Transverse colon (tissue), 4 donors: ENCODE measurements around the gene SOHLH2. TPM values are rescaled to one million over a fixed set of nuclear protein-coding genes. Genes with fewer than 3 reads are reported as not detected.

ENCODE experiments used
- DNase-seq: peaks from one replicate; pipeline ENCODE4 v3.0.0-alpha.2; 2019
- H3K27ac ChIP-seq, 4 donors: fragments of 200-600 bp; sonication (generic); 2 replicates each; pipeline ENCODE4 v1.5.1; 2016 to 2018; ENCODE audit warnings: inconsistent platforms in 4 of 4
- H3K27me3 ChIP-seq: fragments of 200-600 bp; sonication (generic); 2 replicates; pipeline ENCODE4 v1.5.1; 2017; ENCODE audit warnings: inconsistent platforms
- H3K36me3 ChIP-seq, 4 donors: fragments of 200-600 bp; sonication (generic); 2 replicates each; pipeline ENCODE4 v1.5.1; 2017 to 2019; ENCODE audit warnings: inconsistent platforms in 4 of 4
- H3K4me1 ChIP-seq, 4 donors: fragments of 200-600 bp; sonication (generic); 2 replicates each; pipeline ENCODE4 v1.5.1; 2017 to 2020; ENCODE audit warnings: inconsistent platforms in 4 of 4
- H3K4me3 ChIP-seq, 4 donors: fragments of 200-600 bp; sonication (generic); 1 replicate in 1 of 4; 2 replicates in 3 of 4; pipeline versions ENCODE4 v1.5.1 to v1.6.1; 2017 to 2019; ENCODE audit warnings: inconsistent platforms in 4 of 4
- H3K9me3 ChIP-seq, 2 donors: fragments of 200-600 bp; sonication (generic); 2 replicates each; pipeline ENCODE4 v1.5.1; 2017 to 2019; ENCODE audit warnings: inconsistent platforms in 2 of 2
- CTCF ChIP-seq, 5 experiments: fragments of 200-600 bp in 3 of 5; fragments of 450-650 bp in 2 of 5; sonication (generic) in 3 of 5; IDR thresholded peaks; 1 replicate in 2 of 5; 2 replicates in 3 of 5; pipeline ENCODE4 v1.5.1; 2016 to 2017; ENCODE audit warnings: antibody characterized with exemption in 5 of 5, inconsistent platforms in 3 of 5, mild to moderate bottlenecking in 2 of 5, moderate library complexity in 1 of 5
- EP300 ChIP-seq: sonication (generic); formaldehyde crosslinking; IDR thresholded peaks from one replicate; pipeline ENCODE4 v1.6.1; 2017; ENCODE audit warnings: antibody characterized with exemption, low read depth
- POLR2A ChIP-seq: fragments of 450-650 bp; IDR thresholded peaks from one replicate; pipeline ENCODE4 v1.6.1; 2016; ENCODE audit warnings: antibody characterized with exemption, mild to moderate bottlenecking, moderate library complexity
- POLR2AphosphoS5 ChIP-seq, 3 donors: sonication (generic); formaldehyde crosslinking; IDR thresholded peaks; one replicate each; pipeline ENCODE4 v1.6.1; 2016; ENCODE audit warnings: antibody characterized with exemption in 3 of 3
- WGBS, 2 donors: methylation state at CpG; one replicate each; pipeline ENCODE4 v1.1.5; 2018; ENCODE audit warnings: low coverage in 1 of 2; 5-methylcytosine and 5-hydroxymethylcytosine counted together
- in situ Hi-C, 4 donors: fragments of 200-750 bp; cut with MboI; loops; one replicate each; pipeline versions ENCODE4 v1.15.0 to v1.15.1; 2017; ENCODE audit warnings: low sequenced_read_pairs in 3 of 4, low pct_ligation_motif_present in 1 of 4, low pct_unique_long_range_greater_than_20kb in 1 of 4
- intact Hi-C: fragments of 100-400 bp; cut with DNase I; formaldehyde crosslinking; loops from one replicate; pipeline ENCODE4 v1.15.1; 2023; ENCODE audit warnings: low total_unique reads
- total RNA-seq, 4 donors: library from RNA; depleted of rRNA; stranded (reverse); fragments of >200 nt; gene quantifications; one replicate each; pipeline ENCODE4 v1.1.0, GENCODE V29; 2016

The SOHLH2 gene
- total RNA-seq, 4 donors from 2014 or later, result 0.27 TPM; not detected in 3

- TF ChIP-seq EP300 (no peak), POLR2AphosphoS5 (IDR thresholded peaks at IDR 0.05) (no peak)
- Histone ChIP-seq H3K4me1 (no peaks in the 10 kb centered on the region), H3K4me3 (no peak overlapping the region), H3K9me3 (no peaks in the 10 kb centered on the region), H3K36me3 (no peaks in the 10 kb centered on the region), H3K27me3 (no peaks in the 10 kb centered on the region), H3K27ac (no peak overlapping the region)
- WGBS, 2 donors, result 70 to 89% methylated on average over 1 of the region's 1 CpG
- in situ Hi-C loops, result no loop called here
- intact Hi-C loops, result no loop called here
- no peak for DNase-seq
Observed at GRCh38 chr13:36193151-36193855, 21.1 kb downstream of the SOHLH2 start.

- H3K4me3 ChIP-seq, result no peak overlapping the region
- no peaks in the 10 kb centered on the region for H3K9me3 ChIP-seq
- no peaks in the 10 kb centered on the region for H3K36me3 ChIP-seq
- no peak for DNase-seq
- intact Hi-C loops (no loop called here), in situ Hi-C loops (no loop called here)
- H3K4me1 ChIP-seq, result no peaks in the 10 kb centered on the region
- H3K27ac ChIP-seq, result no peak overlapping the region
- 56 to 68% methylated on average over 6 of the region's 6 CpGs for WGBS, 2 donors
- TF ChIP-seq POLR2AphosphoS5 (IDR thresholded peaks at IDR 0.05) (no peak), CTCF (IDR thresholded peaks at IDR 0.05) (no peak), POLR2A (no peak), EP300 (no peak)
- H3K27me3 ChIP-seq, result no peaks in the 10 kb centered on the region
Observed at GRCh38 chr13:36192166-36192565, 22.2 kb downstream of the SOHLH2 start.

DNA sequence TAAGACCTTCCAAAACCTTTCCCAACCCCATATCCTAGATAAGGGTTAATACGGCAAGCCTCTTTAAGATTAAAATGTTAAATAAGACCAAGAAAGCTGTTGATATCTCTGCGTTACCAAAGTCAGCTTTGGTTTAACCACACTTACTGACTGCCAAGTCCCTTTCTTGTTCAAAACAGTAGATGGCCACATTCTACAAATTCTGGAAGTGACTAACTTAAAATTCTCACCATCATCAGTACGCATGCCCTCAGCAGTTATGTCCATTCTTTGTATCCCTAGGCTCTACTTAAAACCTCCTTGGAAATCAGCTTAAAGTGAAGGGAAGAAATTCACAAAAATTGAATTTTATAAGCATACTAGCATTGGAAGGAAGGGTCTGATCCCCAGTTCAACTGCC is 23.6 kb downstream of the SOHLH2 start:
- no peak for DNase-seq
- Histone ChIP-seq H3K4me1 (no peaks in the 10 kb centered on the region), H3K36me3 (no peaks in the 10 kb centered on the region), H3K4me3 (no peak overlapping the region), H3K27me3 (no peaks in the 10 kb centered on the region), H3K9me3 (no peaks in the 10 kb centered on the region), H3K27ac (no peak overlapping the region)
- in situ Hi-C loops (no loop called here), intact Hi-C loops (no loop called here)
- WGBS, 2 donors, result 68 to 86% methylated on average over 3 of the region's 3 CpGs
- no peak for TF ChIP-seq CTCF (IDR thresholded peaks at IDR 0.05)
- TF ChIP-seq EP300, result no peak
- TF ChIP-seq POLR2A, result no peak
- TF ChIP-seq POLR2AphosphoS5 (IDR thresholded peaks at IDR 0.05), result no peak

- in situ Hi-C loops (no loop called here), intact Hi-C loops (no loop called here)
- 80 to 89% methylated on average over 1 of the region's 1 CpG for WGBS, 2 donors
- Histone ChIP-seq H3K36me3 (no peaks in the 10 kb centered on the region), H3K27ac (no peak overlapping the region), H3K27me3 (no peaks in the 10 kb centered on the region), H3K9me3 (no peaks in the 10 kb centered on the region), H3K4me3 (no peak overlapping the region), H3K4me1 (no peaks in the 10 kb centered on the region)
- DNase-seq, result no peak
- TF ChIP-seq EP300, result no peak
- TF ChIP-seq POLR2A, result no peak
- no peak for TF ChIP-seq CTCF (IDR thresholded peaks at IDR 0.05)
- no peak for TF ChIP-seq POLR2AphosphoS5 (IDR thresholded peaks at IDR 0.05)
Observed at GRCh38 chr13:36188441-36188840, 25.9 kb downstream of the SOHLH2 start.

DNA sequence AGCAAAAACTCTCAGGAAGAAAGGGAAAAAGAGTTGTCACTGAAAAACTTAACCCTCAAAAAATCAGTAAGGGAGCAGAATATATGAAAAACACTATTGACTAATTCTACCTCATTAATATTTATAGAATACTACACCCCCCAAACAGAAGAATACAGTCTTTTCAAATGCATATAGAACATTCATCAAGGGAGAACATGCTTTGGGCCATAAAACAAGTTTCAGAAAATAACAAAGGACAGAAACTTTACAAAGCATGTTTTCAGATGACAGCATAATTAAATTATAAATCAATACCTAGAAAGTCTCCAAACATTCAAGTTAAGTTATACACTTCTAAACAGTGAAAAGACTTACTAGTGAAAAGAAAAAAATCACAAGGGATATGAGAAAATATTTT is 30.5 kb downstream of the SOHLH2 start:
- in situ Hi-C loops, result no loop called here
- intact Hi-C loops, result no loop called here
- Histone ChIP-seq H3K9me3 (no peaks in the 10 kb centered on the region), H3K27ac (no peak overlapping the region), H3K4me3 (no peak overlapping the region), H3K36me3 (no peaks in the 10 kb centered on the region), H3K27me3 (no peaks in the 10 kb centered on the region), H3K4me1 (no peaks in the 10 kb centered on the region)
- TF ChIP-seq POLR2AphosphoS5 (IDR thresholded peaks at IDR 0.05) (no peak), CTCF (IDR thresholded peaks at IDR 0.05) (no peak), POLR2A (no peak), EP300 (no peak)
- no peak for DNase-seq
